B cell (primary cell): ENCODE data around the gene HOXA3. TPM values are rescaled to one million over a fixed set of nuclear protein-coding genes. Genes with fewer than 3 reads are reported as not detected.

Experiments used
- ATAC-seq: fragments of 200-7000 bp; cut with Tn5 transposase; one replicate; pipeline ENCODE4 v1.10.0; 2021; ENCODE audit warnings: low read depth, mild to moderate bottlenecking, moderate number of reproducible peaks, moderate library complexity
- CTCF ChIA-PET: fragments of 350-600 bp; sonication (Branson Sonifier 250); formaldehyde crosslinking; loops from one replicate; lab custom pipeline; 2021; ENCODE audit warnings: antibody characterized with exemption, inconsistent platforms; lab: Charles Lee
- POLR2A ChIA-PET: fragments of 350-600 bp; sonication (Branson Sonifier 250); formaldehyde crosslinking; loops from one replicate; lab custom pipeline; 2021; ENCODE audit warnings: antibody characterized with exemption; lab: Charles Lee
- DNase-seq: peaks from one replicate; pipeline ENCODE4 v3.0.0; 2013
- H2AFZ ChIP-seq: 2 replicates; pipeline ENCODE4 v1.6.1; 2012; ENCODE audit warnings: mild to moderate bottlenecking, low read depth, low read length; ENCODE audit not compliant: insufficient read depth, poor library complexity, severe bottlenecking
- H3K27ac ChIP-seq, 2 donors: 1 replicate in 1 of 2; 2 replicates in 1 of 2; pipeline ENCODE4 v1.5.1; 2012 to 2013; ENCODE audit warnings: low read length in 2 of 2, mild to moderate bottlenecking in 2 of 2, moderate library complexity in 1 of 2
- H3K27me3 ChIP-seq, 4 experiments: fragments of 200-600 bp in 1 of 4; sonication (generic) in 1 of 4; replicated peaks in 1 of 4; 1 replicate in 2 of 4; 2 replicates in 2 of 4; pipeline versions ENCODE4 v1.6.1 to v1.7.0; 2013 to 2016; ENCODE audit warnings: low read length in 3 of 4, mild to moderate bottlenecking in 2 of 4, mixed read lengths in 1 of 4, moderate library complexity in 1 of 4; ENCODE audit not compliant: insufficient read depth in 4 of 4, control insufficient read depth in 3 of 4; ENCODE audit errors: control extremely low read depth in 1 of 4
- H3K36me3 ChIP-seq, 2 experiments: replicated peaks in 1 of 2; 1 replicate in 1 of 2; 2 replicates in 1 of 2; pipeline versions ENCODE4 v1.6.1 to v1.7.1; 2013; ENCODE audit warnings: low read length in 1 of 2; ENCODE audit not compliant: insufficient read depth in 2 of 2, control insufficient read depth in 1 of 2; ENCODE audit errors: control extremely low read depth in 1 of 2, extremely low read depth in 1 of 2
- H3K4me1 ChIP-seq, 2 donors: fragments of 200-600 bp in 1 of 2; sonication (generic) in 1 of 2; 1 replicate in 1 of 2; 2 replicates in 1 of 2; pipeline versions ENCODE4 v1.5.1 to v1.6.1; 2013 to 2017; ENCODE audit warnings: low read length in 2 of 2; ENCODE audit not compliant: control insufficient read depth in 2 of 2, insufficient read depth in 2 of 2
- H3K4me2 ChIP-seq: replicated peaks from 2 replicates; pipeline ENCODE3; 2012; ENCODE audit warnings: mild to moderate bottlenecking, low read depth, low read length; ENCODE audit not compliant: poor library complexity, severe bottlenecking
- H3K4me3 ChIP-seq, 5 experiments: fragments of 200-600 bp in 1 of 5; sonication (generic) in 1 of 5; 1 replicate in 3 of 5; 2 replicates in 2 of 5; pipeline versions ENCODE4 v1.5.1 to v1.7.0; 2011 to 2016; ENCODE audit warnings: low read length in 4 of 5, mild to moderate bottlenecking in 4 of 5, low read depth in 2 of 5, control low read depth in 1 of 5, moderate library complexity in 1 of 5; ENCODE audit not compliant: insufficient read depth in 1 of 5; ENCODE audit errors: control extremely low read depth in 1 of 5, extremely low read depth in 1 of 5
- H3K79me2 ChIP-seq: fragments of 200-600 bp; sonication (generic); one replicate; pipeline ENCODE4 v1.6.0; 2016; ENCODE audit warnings: low read length; ENCODE audit not compliant: control insufficient read depth, insufficient read depth
- H3K9ac ChIP-seq: fragments of 200-600 bp; sonication (generic); 2 replicates; pipeline ENCODE4 v1.6.1; 2017; ENCODE audit warnings: mild to moderate bottlenecking, low read length, moderate library complexity
- H3K9me3 ChIP-seq, 3 donors: one replicate each; pipeline versions ENCODE4 v1.6.1 to v1.7.1; 2013; ENCODE audit warnings: low read length in 2 of 3; ENCODE audit not compliant: control insufficient read depth in 2 of 3, insufficient read depth in 1 of 3; ENCODE audit errors: control extremely low read depth in 1 of 3
- H4K20me1 ChIP-seq: 2 replicates; pipeline ENCODE4 v1.6.0; 2012; ENCODE audit warnings: mild to moderate bottlenecking, low read length; ENCODE audit not compliant: insufficient read depth, control insufficient read depth, poor library complexity, severe bottlenecking
- H3K27ac Mint-ChIP-seq: one replicate; pipeline ENCODE4 v1.8.0; 2021; ENCODE audit warnings: mixed read lengths
- H3K27me3 Mint-ChIP-seq: one replicate; pipeline ENCODE4 v1.8.0; 2021; ENCODE audit warnings: mixed read lengths
- H3K4me1 Mint-ChIP-seq: one replicate; pipeline ENCODE4 v1.8.0; 2021; ENCODE audit warnings: mixed read lengths
- H3K4me3 Mint-ChIP-seq: one replicate; pipeline ENCODE4 v1.8.0; 2021; ENCODE audit warnings: mixed read lengths
- H3K9me3 Mint-ChIP-seq: one replicate; pipeline ENCODE4 v1.8.0; 2022; ENCODE audit warnings: mixed read lengths; ENCODE audit not compliant: insufficient read depth
- CTCF ChIP-seq: fragments of 200-600 bp; IDR thresholded peaks from one replicate; pipeline ENCODE4 v1.8.0; 2022; ENCODE audit warnings: antibody characterized with exemption, mild to moderate bottlenecking
- EZH2 ChIP-seq: IDR thresholded peaks from 2 replicates; pipeline ENCODE4 v1.6.1; 2012; ENCODE audit warnings: borderline replicate concordance, low read depth, mild to moderate bottlenecking, moderate library complexity, low read length; ENCODE audit not compliant: insufficient read depth, poor library complexity, severe bottlenecking
- WGBS: methylation state at CpG from one replicate; pipeline ENCODE4 v1.1.5; 2013; ENCODE audit warnings: missing lambda C conversion rate; ENCODE audit not compliant: insufficient coverage; 5-methylcytosine and 5-hydroxymethylcytosine counted together
- intact Hi-C: fragments of 100-400 bp; cut with micrococcal nuclease; formaldehyde crosslinking; loops from one replicate; pipeline ENCODE4 v1.10.0; 2022
- polyA plus RNA-seq: library from polyadenylated mRNA; depleted of rRNA; stranded (reverse); fragments of >200 nt; gene quantifications from 2 replicates; pipeline ENCODE4 v1.2.3, GENCODE V29; 2012
- total RNA-seq, 2 donors: library from RNA; stranded (reverse); fragments of 120-200 nt in 1 of 2; gene quantifications; 1 replicate in 1 of 2; 2 replicates in 1 of 2; pipeline versions ENCODE4 v1.2.3 to v1.2.4, GENCODE V29; 2013 to 2022

HOXA3 gene
- total and polyA plus RNA-seq, 2 donors (not counting 1 experiment from before 2014, with no cell fraction given) = 0.07 TPM; not detected in 1

GRCh38 chr7:27098578-27099451, 53.6 kb downstream of the HOXA3 start:
- 34% methylated on average over 26 of the region's 38 CpGs for WGBS
- Histone ChIP-seq H3K36me3 (no peaks in the 10 kb centered on the region), H3K4me2 (peak overlapping the region; percentile 97), H3K27me3 (peaks cover 0 to 90% (median 57%) of the 10 kb centered on the region in 4 experiments), H3K4me1 (peaks cover 50% of the 10 kb centered on the region in 2 donors), H3K79me2 (no peaks in the 10 kb centered on the region), H2AFZ (no peak overlapping the region), H3K9ac (no peak overlapping the region), H4K20me1 (peaks cover 12% of the 10 kb centered on the region), H3K27ac (no peak overlapping the region), H3K9me3 (peaks cover 0 to 34% (median 0%) of the 10 kb centered on the region in 3 donors), H3K4me3 (no peak overlapping the region)
- ChIA-PET CTCF (interaction anchor here (0.7 to 1.5 kb wide), 5 partner anchors 50 to 1204 kb away, joined by 3 to 4 read pairs (median 3); no protein-coding TSS in a partner anchor), POLR2A (no interaction called here)
- Mint-ChIP-seq H3K27ac (no peak overlapping the region), H3K27me3 (peaks cover 69% of the 10 kb centered on the region), H3K9me3 (no peaks in the 10 kb centered on the region), H3K4me1 (peaks cover 49% of the 10 kb centered on the region), H3K4me3 (peak overlapping the region; percentile 88)
- ATAC-seq = no peak
- TF ChIP-seq EZH2 = peak; percentile 63
- TF ChIP-seq CTCF = no peak
- DNase-seq = peak; percentile 30
- intact Hi-C loops = loop anchor here (5.0 kb wide), 2 partner anchors 417 to 1237 kb away; no protein-coding TSS in a partner anchor
